CD4-positive, alpha-beta T cell (primary cell): Measurements from ENCODE around the gene GJA8. TPM values are rescaled to one million over a fixed set of nuclear protein-coding genes. Genes with fewer than 3 reads are reported as not detected.
A peak's percentile ranks its signal among the peaks of the same experiment; 100 is the strongest.
"Not testable (repeated sequence)": the region's sequence is repeated elsewhere in the genome, so short reads cannot be mapped to it uniquely, and the experiment has no call there.

Experiments
- ATAC-seq: fragments of 200-7000 bp; cut with Tn5 transposase; one replicate; pipeline ENCODE4 v1.10.0; 2022; ENCODE audit warnings: mild to moderate bottlenecking; ENCODE audit not compliant: poor library complexity
- CTCF ChIA-PET: fragments of 350-600 bp; sonication (Branson Sonifier 250); formaldehyde crosslinking; loops from one replicate; lab custom pipeline; 2021; ENCODE audit warnings: antibody characterized with exemption, inconsistent platforms; lab: Charles Lee
- POLR2A ChIA-PET: fragments of 350-600 bp; sonication (Branson Sonifier 250); formaldehyde crosslinking; loops from one replicate; lab custom pipeline; 2021; ENCODE audit warnings: antibody characterized with exemption, inconsistent platforms; lab: Charles Lee
- DNase-seq, 14 experiments: peaks; one replicate each; pipeline ENCODE4 v3.0.0-alpha.2; 2013 to 2020; ENCODE audit warnings: mixed read lengths in 2 of 14
- H3K27ac ChIP-seq, 2 donors: one replicate each; pipeline versions ENCODE4 v1.5.1 to v1.7.0; 2013; ENCODE audit warnings: low read length in 2 of 2, low read depth in 1 of 2, mild to moderate bottlenecking in 1 of 2
- H3K27me3 ChIP-seq, 2 experiments: 1 replicate in 1 of 2; 2 replicates in 1 of 2; pipeline versions ENCODE4 v1.6.1 to v1.7.0; 2013; ENCODE audit warnings: low read length in 2 of 2, control low read depth in 1 of 2, mild to moderate bottlenecking in 1 of 2, moderate library complexity in 1 of 2; ENCODE audit not compliant: insufficient read depth in 2 of 2, control insufficient read depth in 1 of 2
- H3K36me3 ChIP-seq: one replicate; pipeline ENCODE4 v1.6.1; 2013; ENCODE audit warnings: low read length, control low read depth; ENCODE audit not compliant: insufficient read depth
- H3K4me1 ChIP-seq: one replicate; pipeline ENCODE4 v1.6.1; 2013; ENCODE audit warnings: low read length, control low read depth; ENCODE audit not compliant: insufficient read depth
- H3K4me3 ChIP-seq: one replicate; pipeline ENCODE4 v1.5.1; 2013; ENCODE audit warnings: mild to moderate bottlenecking, low read length, moderate library complexity
- H3K9me3 ChIP-seq, 2 experiments: 1 replicate in 1 of 2; 2 replicates in 1 of 2; pipeline versions ENCODE4 v1.6.1 to v1.7.0; 2013; ENCODE audit warnings: low read length in 2 of 2, mild to moderate bottlenecking in 2 of 2, control low read depth in 1 of 2, moderate library complexity in 1 of 2; ENCODE audit not compliant: control insufficient read depth in 1 of 2, insufficient read depth in 1 of 2
- H3K27ac Mint-ChIP-seq: one replicate; pipeline ENCODE4 v1.8.0; 2020; ENCODE audit warnings: mixed read lengths
- H3K27me3 Mint-ChIP-seq: one replicate; pipeline ENCODE4 v1.8.0; 2021; ENCODE audit warnings: mixed read lengths
- H3K36me3 Mint-ChIP-seq: one replicate; pipeline ENCODE4 v1.8.0; 2021; ENCODE audit warnings: low read depth, mixed read lengths
- H3K4me1 Mint-ChIP-seq: one replicate; pipeline ENCODE4 v1.8.0; 2021; ENCODE audit warnings: low read depth, mixed read lengths
- H3K4me3 Mint-ChIP-seq: one replicate; pipeline ENCODE4 v1.8.0; 2020; ENCODE audit warnings: mild to moderate bottlenecking, mixed read lengths
- H3K9me3 Mint-ChIP-seq: one replicate; pipeline ENCODE4 v1.8.0; 2020; ENCODE audit warnings: mixed read lengths
- CTCF ChIP-seq: fragments of 200-600 bp; IDR thresholded peaks from one replicate; pipeline ENCODE4 v1.8.0; 2022; ENCODE audit warnings: antibody characterized with exemption, mild to moderate bottlenecking
- intact Hi-C, 2 experiments: fragments of 100-400 bp; cut with DNase I in 1 of 2; cut with micrococcal nuclease in 1 of 2; formaldehyde crosslinking; loops; one replicate each; pipeline versions ENCODE4 v1.15.1 to v1.9.0; 2023 to 2025; cut with DNase I, micrococcal nuclease
- total RNA-seq, 174 experiments: library from RNA in 2 of 174; stranded (reverse) in 2 of 174; gene quantifications; one replicate each; pipeline ENCODE4 v1.2.3 and lab custom pipeline; 2021 to 2026

Gene GJA8
- total RNA-seq, 2 experiments from 2014 or later: not detected

DNA sequence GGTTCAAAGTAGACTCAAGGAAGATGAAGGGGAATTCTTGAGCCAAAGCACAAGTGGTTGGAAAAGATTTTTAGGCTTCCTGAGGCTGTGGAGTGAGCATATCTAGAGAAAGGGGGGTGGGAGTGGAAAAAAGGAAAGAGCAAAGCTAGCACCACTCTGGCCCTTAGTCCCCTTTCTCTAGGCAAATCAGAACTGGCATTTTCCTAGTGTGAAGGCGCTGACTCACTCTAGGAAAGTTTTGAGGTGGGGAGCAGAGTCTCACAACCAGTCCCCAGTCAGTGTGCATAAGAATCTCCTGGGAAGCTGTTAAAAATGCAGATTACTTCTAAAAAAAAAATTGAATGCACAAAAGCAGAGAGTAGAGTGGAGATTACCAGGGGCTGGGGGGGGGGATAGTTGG, 22.2 kb downstream of the GJA8 start:
- ChIA-PET POLR2A (no interaction called here), CTCF (no interaction called here)
- Histone ChIP-seq H3K36me3 (no peaks in the 10 kb centered on the region), H3K27me3 (no peaks in the 10 kb centered on the region), H3K4me1 (no peaks in the 10 kb centered on the region), H3K27ac (no peak overlapping the region), H3K9me3 (no peaks in the 10 kb centered on the region), H3K4me3 (no peak overlapping the region)
- DNase-seq: no peak
- H3K27me3 Mint-ChIP-seq: no peaks in the 10 kb centered on the region
- intact Hi-C loops: no loop called here
- no peak overlapping the region for H3K27ac Mint-ChIP-seq
- H3K4me1 Mint-ChIP-seq: peaks cover 6% of the 10 kb centered on the region
- no peak overlapping the region for H3K4me3 Mint-ChIP-seq
- no peak for ATAC-seq
- no peaks in the 10 kb centered on the region for H3K9me3 Mint-ChIP-seq
- no peak for TF ChIP-seq CTCF
- H3K36me3 Mint-ChIP-seq: no peaks in the 10 kb centered on the region

DNA sequence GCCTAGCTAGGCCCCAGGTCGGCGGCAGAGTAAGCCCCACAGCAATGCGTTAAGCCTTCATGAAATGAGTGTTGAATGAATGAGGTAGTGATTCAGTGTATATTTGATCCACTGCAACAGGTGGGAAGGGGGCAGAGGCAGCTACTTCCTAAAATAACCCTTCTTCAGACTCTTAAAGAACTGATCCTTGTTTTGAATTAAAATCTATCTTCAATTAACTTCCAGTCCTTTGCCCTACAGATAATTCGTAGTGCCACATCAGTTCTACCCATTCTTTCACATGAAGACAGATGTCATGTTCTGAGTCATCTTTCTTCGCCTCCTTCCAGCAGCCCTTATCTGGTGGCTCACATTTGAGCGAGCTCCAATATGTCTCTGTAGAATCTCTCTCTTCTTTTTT, 24.6 kb downstream of the GJA8 start:
- H3K27ac Mint-ChIP-seq, H3K4me3 ChIP-seq, POLR2A ChIA-PET, H3K4me1 ChIP-seq, DNase-seq, H3K36me3 Mint-ChIP-seq, intact Hi-C loops, CTCF ChIA-PET, H3K27me3 ChIP-seq, H3K27ac ChIP-seq, H3K9me3 ChIP-seq, H3K27me3 Mint-ChIP-seq, ATAC-seq, H3K36me3 ChIP-seq, H3K9me3 Mint-ChIP-seq, H3K4me3 Mint-ChIP-seq: not testable (repeated sequence)
- peaks cover 30% of the 10 kb centered on the region for H3K4me1 Mint-ChIP-seq

GRCh38 chr1:147927689-147928088, 25.1 kb downstream of the GJA8 start:
- ATAC-seq, H3K4me3 ChIP-seq, H3K9me3 ChIP-seq, H3K27ac Mint-ChIP-seq, H3K27ac ChIP-seq, H3K4me1 ChIP-seq, intact Hi-C loops, H3K27me3 ChIP-seq, H3K9me3 Mint-ChIP-seq, H3K27me3 Mint-ChIP-seq, H3K4me3 Mint-ChIP-seq, H3K36me3 Mint-ChIP-seq, CTCF ChIA-PET, POLR2A ChIA-PET, DNase-seq, H3K36me3 ChIP-seq: not testable (repeated sequence)
- peaks cover 35% of the 10 kb centered on the region for H3K4me1 Mint-ChIP-seq

- CTCF ChIA-PET, H3K27me3 ChIP-seq: not testable (repeated sequence)
- peak within 1 kb of the TSS; percentile 79 for H3K27ac Mint-ChIP-seq
Measured at GRCh38 chr1:147928236-147929132, 25.9 kb downstream of the GJA8 start, which contains the start of gene GPR89B. Gene GPR89B, plus strand, starts transcription at chr1:147928420. Its CDS starts 117 bp downstream, at chr1:147928537.

GRCh38 chr1:147931137-147931536, 28.5 kb downstream of the GJA8 start:
- H3K27ac ChIP-seq, POLR2A ChIA-PET, H3K4me1 ChIP-seq, H3K4me3 ChIP-seq, CTCF ChIA-PET, DNase-seq, H3K27me3 Mint-ChIP-seq, H3K9me3 Mint-ChIP-seq, H3K36me3 Mint-ChIP-seq, H3K27me3 ChIP-seq, intact Hi-C loops, H3K27ac Mint-ChIP-seq, H3K9me3 ChIP-seq, ATAC-seq, H3K36me3 ChIP-seq: not testable (repeated sequence)
- H3K4me3 Mint-ChIP-seq: peak overlapping the region; percentile 17
- peaks cover 44% of the 10 kb centered on the region for H3K4me1 Mint-ChIP-seq

More at GRCh38 chr1:147928236-147929132, 25.9 kb downstream of the GJA8 start, which contains the start of gene GPR89B:
- intact Hi-C loops, H3K36me3 Mint-ChIP-seq, H3K36me3 ChIP-seq, H3K9me3 ChIP-seq, H3K4me1 ChIP-seq, H3K27me3 Mint-ChIP-seq, H3K9me3 Mint-ChIP-seq, POLR2A ChIA-PET: not testable (repeated sequence)
- Histone ChIP-seq H3K4me3 (peak within 1 kb of the TSS; percentile 78), H3K27ac (peak within 1 kb of the TSS; percentile 29 to 52)
- ATAC-seq: peak; percentile 97
- peak; percentile 82 to 96 (median 92) for DNase-seq
- H3K4me1 Mint-ChIP-seq: peaks cover 41% of the 10 kb centered on the region
- peak within 1 kb of the TSS; percentile 92 for H3K4me3 Mint-ChIP-seq

DNA sequence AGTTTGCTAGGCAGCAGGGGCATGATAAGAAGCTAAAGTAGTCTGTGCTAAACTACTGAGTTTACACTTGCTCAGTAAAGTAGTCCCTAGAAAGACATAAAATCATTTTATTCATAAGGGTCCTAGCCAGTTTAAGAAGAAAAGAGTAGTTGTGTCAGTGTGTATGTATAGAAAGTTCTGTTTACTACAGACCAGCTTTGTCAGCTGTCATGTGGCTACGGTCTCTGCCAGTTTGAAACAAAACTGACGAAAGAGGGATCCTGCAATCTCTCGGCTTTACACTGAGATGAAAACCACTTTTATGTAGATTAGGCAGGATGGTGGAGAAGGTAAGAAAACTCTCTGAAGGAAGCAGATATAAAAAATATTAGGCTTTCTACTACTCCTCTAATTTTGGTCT, 32.7 kb downstream of the GJA8 start:
- POLR2A ChIA-PET: not testable (repeated sequence)

More for the DNA sequence above, 32.7 kb downstream of the GJA8 start:
- intact Hi-C loops, H3K4me1 ChIP-seq, H3K27ac ChIP-seq, H3K4me3 ChIP-seq, H3K27ac Mint-ChIP-seq, DNase-seq, H3K4me3 Mint-ChIP-seq, H3K27me3 ChIP-seq, H3K36me3 ChIP-seq, H3K9me3 ChIP-seq, H3K9me3 Mint-ChIP-seq, ATAC-seq, CTCF ChIA-PET, H3K27me3 Mint-ChIP-seq: not testable (repeated sequence)
- peaks cover 34% of the 10 kb centered on the region for H3K4me1 Mint-ChIP-seq
- peaks cover 13% of the 10 kb centered on the region for H3K36me3 Mint-ChIP-seq
